AG09319 (cell line): ENCODE measurements around the gene ACBD4.
"Not testable (repeated sequence)": the region's sequence is repeated elsewhere in the genome, so short reads cannot be mapped to it uniquely, and the experiment has no call there.

Experiments used
- DNase-seq: peaks from one replicate; pipeline ENCODE4 v3.0.0-alpha.2; 2010; ENCODE audit warnings: low read depth; ENCODE audit errors: extremely low read depth
- TF ChIP-seq, protein P1 (sequence below): IDR thresholded peaks from 2 replicates; pipeline ENCODE4 v1.5.1; 2011; ENCODE audit warnings: low read depth, mild to moderate bottlenecking, inconsistent platforms, low read length, moderate library complexity

The ACBD4 gene

DNA sequence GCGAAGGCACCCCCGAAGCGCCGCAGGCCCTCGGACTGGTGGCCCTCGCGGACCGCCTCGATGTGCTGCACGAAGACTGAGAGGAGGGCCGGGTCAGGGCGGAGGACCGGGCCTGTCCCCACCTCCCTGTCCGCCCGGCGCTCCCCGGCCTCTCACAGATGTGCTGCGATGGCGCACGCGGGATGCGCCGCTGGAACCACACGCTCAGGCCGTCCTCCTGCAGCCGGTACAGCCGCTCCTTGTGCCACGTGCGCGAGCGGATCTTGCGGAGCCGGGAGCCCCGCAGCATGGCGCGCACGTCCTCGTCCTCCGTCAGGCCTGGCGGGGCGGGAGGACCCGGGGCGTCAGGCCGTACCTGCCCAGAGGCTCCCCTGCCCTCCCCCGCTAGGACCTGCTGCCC lies 14.4 kb upstream of the ACBD4 start:
- TF ChIP-seq, protein P1, sequence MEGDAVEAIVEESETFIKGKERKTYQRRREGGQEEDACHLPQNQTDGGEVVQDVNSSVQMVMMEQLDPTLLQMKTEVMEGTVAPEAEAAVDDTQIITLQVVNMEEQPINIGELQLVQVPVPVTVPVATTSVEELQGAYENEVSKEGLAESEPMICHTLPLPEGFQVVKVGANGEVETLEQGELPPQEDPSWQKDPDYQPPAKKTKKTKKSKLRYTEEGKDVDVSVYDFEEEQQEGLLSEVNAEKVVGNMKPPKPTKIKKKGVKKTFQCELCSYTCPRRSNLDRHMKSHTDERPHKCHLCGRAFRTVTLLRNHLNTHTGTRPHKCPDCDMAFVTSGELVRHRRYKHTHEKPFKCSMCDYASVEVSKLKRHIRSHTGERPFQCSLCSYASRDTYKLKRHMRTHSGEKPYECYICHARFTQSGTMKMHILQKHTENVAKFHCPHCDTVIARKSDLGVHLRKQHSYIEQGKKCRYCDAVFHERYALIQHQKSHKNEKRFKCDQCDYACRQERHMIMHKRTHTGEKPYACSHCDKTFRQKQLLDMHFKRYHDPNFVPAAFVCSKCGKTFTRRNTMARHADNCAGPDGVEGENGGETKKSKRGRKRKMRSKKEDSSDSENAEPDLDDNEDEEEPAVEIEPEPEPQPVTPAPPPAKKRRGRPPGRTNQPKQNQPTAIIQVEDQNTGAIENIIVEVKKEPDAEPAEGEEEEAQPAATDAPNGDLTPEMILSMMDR, result no peak
- no peak for DNase-seq

DNA sequence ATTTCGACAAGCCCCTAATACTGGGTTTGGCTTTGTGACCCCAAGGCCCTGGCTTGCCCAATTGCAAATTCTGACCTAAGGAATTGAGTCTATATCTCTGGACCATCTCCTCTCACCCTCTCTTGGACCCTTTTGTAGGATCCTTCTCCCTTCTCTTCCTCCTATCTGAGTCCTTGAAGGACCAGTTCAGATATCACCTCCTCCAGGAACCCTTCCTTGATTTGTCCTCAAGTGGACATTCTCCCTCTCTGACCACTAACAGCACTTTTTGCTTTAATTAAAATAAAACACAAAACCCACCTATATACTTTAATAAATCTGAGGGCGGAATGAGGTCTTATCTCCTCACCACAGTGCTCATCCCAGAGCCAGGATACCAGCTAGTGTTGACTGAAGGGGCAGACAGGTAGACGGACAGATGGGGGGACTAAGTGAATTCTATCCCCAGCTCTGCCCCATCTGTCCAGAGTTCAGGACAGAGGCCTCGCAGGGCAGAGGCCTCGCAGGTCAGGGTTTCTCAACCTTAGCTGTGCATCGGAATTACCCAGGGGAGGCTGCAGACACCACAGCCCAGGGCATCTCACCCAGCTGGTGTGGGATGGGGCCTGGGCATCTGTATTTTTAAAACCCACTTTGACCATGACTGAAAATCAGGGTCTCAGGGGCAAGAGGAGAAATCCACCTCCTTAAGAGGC lies 12.3 kb upstream of the ACBD4 start:
- DNase-seq, result no peak
- TF ChIP-seq, protein P1, result no peak

DNA sequence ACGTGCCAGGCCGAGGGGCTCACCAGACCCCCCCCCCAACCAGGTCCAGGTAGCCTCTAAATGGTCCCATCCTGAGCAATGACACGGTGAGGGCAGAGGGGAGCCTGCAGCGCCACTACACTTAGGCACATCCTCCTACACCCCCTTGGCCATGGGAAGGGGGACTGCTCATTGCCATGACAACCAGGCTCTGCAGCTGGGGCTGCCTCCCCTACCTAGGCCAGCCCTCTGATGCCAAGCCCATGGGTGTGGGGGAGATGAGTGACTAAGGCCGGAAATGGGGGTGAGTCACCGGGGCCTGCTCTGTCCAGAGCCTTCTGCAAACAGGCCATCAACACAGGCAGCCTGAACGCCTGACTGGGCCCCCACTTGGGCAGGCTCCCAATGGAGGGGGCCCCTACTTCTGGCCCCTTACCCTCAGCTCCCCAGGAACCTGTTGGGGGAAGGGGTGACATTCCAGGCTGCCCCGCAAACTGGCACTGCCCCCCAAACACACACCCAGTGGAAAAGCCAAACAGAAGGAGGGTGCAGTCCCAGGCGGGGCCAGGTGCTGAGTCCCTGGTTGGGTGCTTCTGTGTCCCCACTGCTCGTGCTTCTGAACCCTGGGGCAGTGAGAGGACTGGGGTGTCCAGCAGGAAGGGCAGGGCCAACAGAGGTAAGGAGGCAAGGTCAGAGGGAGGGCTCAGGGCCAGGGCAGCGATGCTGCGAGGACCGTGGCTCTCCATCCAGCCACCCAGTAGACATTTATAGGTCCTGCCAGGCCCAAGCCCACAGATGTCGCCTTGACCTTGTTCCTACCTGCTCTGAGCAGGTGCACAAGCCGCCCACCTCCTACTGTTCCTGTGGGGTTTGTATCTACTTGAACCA lies 11.3 kb upstream of the ACBD4 start:
- DNase-seq, result no peak
- TF ChIP-seq, protein P1, result no peak

DNA sequence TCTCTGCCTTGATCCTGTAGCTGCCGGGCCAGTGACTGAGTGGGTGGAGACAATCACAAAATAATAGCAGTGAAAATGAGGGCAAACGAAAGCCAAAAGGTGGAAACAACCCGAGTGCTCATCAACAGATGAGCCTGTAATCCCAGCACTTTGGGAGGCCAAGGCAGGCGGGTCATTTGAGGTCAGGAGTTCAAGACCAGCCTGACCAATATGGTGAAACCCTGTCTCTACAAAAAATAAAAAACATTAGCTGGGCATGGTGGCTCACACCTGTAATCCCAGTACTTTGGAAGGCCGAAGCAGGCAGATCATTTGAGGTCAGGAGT lies 10.7 kb upstream of the ACBD4 start:
- DNase-seq, result not testable (repeated sequence)

DNA sequence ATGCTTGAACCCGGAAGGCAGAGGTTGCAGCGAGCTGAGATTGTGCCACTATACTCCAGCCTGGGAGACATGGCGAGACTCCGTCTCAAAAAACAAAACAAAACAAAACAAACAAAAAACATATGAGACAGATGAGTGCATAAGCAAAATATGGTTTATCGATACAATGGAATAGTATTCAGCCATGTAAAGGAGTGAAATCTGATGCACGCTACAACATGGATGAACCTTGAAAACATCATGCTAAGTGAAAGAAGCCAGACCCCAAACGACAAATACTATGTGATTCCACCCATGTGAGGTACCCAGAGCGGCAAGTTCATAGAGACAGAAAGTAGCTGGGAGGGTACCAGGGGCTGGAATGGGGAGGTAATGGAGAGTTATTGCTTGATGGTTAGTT lies 10.0 kb upstream of the ACBD4 start:
- DNase-seq, result no peak
- TF ChIP-seq, protein P1, result no peak

DNA sequence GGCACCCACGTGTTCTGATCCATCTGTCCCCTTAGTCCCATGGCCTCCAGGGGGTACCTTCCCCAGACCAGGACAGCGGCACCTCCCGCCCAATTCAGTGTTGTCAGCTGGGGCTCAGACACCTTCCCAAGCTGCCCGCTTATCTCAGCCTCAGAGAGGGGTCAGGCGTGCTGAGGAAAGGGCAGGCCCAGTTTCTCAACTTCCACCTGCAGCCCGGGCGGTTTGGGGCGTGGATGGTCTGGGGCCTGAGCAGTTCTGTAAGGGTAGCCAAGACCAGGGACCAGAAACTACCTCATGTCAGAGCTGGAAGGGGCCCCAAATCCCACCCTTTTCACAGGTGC lies 8.3 kb upstream of the ACBD4 start:
- TF ChIP-seq, protein P1, result no peak
- DNase-seq, result no peak

DNA sequence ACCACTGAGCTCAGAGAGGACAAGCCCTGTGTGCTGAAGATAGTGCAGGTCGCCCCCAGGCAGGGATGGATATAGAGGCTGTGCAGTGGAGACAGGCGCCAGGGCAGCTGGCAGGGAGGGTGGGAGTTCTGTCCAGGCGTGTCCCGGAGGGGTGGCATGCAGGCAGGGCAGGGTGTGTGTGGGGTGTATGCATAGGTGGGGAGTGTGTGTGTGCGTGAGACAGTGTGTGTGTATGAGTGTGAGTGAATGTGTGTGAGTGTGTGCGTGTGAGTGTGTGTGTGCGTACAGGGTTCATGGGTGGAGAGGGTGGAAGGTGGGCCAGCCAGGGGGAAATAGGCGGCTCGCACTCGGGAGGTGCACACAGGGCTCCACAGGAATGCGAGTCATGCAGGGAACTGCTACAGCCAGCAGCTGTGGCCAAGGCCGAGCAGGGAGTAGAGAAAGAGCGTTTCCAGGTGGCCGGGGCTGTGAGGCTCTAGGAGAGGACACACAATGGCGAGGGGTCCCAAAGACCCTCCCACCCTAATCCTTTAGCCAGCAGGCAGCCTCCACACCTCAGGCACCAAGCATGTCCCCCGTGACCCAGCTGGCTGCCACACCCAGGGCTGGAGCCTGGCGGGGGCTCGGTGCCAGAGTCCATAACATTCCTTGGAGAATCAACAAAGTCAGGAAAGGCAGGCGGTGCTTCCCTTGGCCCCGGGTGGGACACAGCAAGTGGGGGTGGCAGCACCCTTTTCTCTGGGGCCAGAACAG lies 7.8 kb upstream of the ACBD4 start:
- no peak for DNase-seq
- TF ChIP-seq, protein P1, result no peak
